ENCODE measurements around the gene NOL7. TPM values are rescaled to one million over a fixed set of nuclear protein-coding genes. Genes with fewer than 3 reads are reported as not detected.

NOL7 gene
- total and polyA plus RNA-seq, 2 of the 8 experiments (the other 6 are each of a cell fraction or from before 2014, with no cell fraction given): 16.4 to 70.4 TPM

GRCh38 chr6:13572240-13572639, 42.9 kb upstream of the NOL7 start:
- no peaks in the 10 kb centered on the region for H4K20me1 ChIP-seq (replicated peaks in 1 of 2; ENCODE audit: control insufficient read depth in 1 of 2, insufficient read depth in 2 of 2, low read length in 2 of 2)
- POLR2A ChIA-PET (ENCODE audit: partially characterized antibody): interaction anchor here (1.6 to 5.1 kb wide), 4 partner anchors 10 to 243 kb away, joined by 3 to 29 read pairs (median 6); partner anchors contain the start of genes GFOD1 and TBC1D7

More at GRCh38 chr6:13572240-13572639, 42.9 kb upstream of the NOL7 start:
- no peak overlapping the region for H3K18ac ChIP-seq (ENCODE audit: extremely low read depth, low read length)
- H3K4me2 ChIP-seq (ENCODE audit: insufficient read depth in 1 of 2, low read depth in 2 of 2, low read length in 2 of 2): no peak overlapping the region
- H3K27me3 ChIP-seq (replicated peaks in 1 of 4; ENCODE audit: control insufficient read depth in 3 of 4, extremely low read depth in 1 of 4, insufficient read depth in 3 of 4, low read length in 3 of 4): no peaks in the 10 kb centered on the region
- H3K4ac ChIP-seq (replicated peaks; ENCODE audit: insufficient read length, low read depth, low read length): no peak overlapping the region
- H3K79me2 ChIP-seq (ENCODE audit: control insufficient read depth in 1 of 2, insufficient read depth in 2 of 2, low read length in 2 of 2): peaks cover 0 to 19% of the 10 kb centered on the region in 2 experiments; a peak in 2 of 4 replicates
- no peak overlapping the region for H3K23ac ChIP-seq (ENCODE audit: insufficient read length)
- peaks cover 2 to 6% (median 5%) of the 10 kb centered on the region in 4 experiments; a peak in 6 of 7 replicates for H3K4me1 ChIP-seq (replicated peaks in 1 of 4; ENCODE audit: control insufficient read depth in 3 of 4, insufficient read depth in 4 of 4, low read length in 3 of 4)
- H3K56ac ChIP-seq (replicated peaks; ENCODE audit: insufficient read length, low read depth, low read length): no peak overlapping the region
- peaks cover 5% of the 10 kb centered on the region for H3K23me2 ChIP-seq (ENCODE audit: low read depth, low read length)
- 92% methylated on average over 7 of the region's 7 CpGs; no CpG with 5 or more reads in 1 of the 2 experiments for WGBS, 2 experiments (ENCODE audit: extremely low coverage in 1 of 2, insufficient coverage in 1 of 2, insufficient read length in 1 of 2, insufficient replicate concordance in 2 of 2, low coverage in 1 of 2, low lambda C conversion rate in 2 of 2, missing lambda C conversion rate in 1 of 2)
- no peak overlapping the region for H3K9ac ChIP-seq (replicated peaks in 1 of 4; ENCODE audit: extremely low read depth in 1 of 4, low read depth in 3 of 4, low read length in 3 of 4)
- no peak overlapping the region for H2BK15ac ChIP-seq (ENCODE audit: low read length)
- TF ChIP-seq SIRT6 (IDR thresholded peaks at IDR 0.05; ENCODE audit: low read length) (no peak), NANOG (IDR thresholded peaks at IDR 0.05; ENCODE audit: insufficient read depth, low read depth, low read length, poor library complexity, severe bottlenecking) (no peak), CBX5 (IDR thresholded peaks at IDR 0.05; ENCODE audit: low read depth, low read length) (no peak), TEAD4 (IDR thresholded peaks at IDR 0.05; ENCODE audit: low read depth, low read length) (no peak), KDM1A (IDR thresholded peaks at IDR 0.05; ENCODE audit: borderline replicate concordance, low read length) (no peak), RBBP5 (IDR thresholded peaks at IDR 0.05; ENCODE audit: borderline replicate concordance, low read depth, low read length) (no peak), JUN (IDR thresholded peaks at IDR 0.05; ENCODE audit: low read depth, low read length) (no peak), SRF (IDR thresholded peaks at IDR 0.05; ENCODE audit: low read depth, low read length) (no peak), SP4 (IDR thresholded peaks at IDR 0.05; ENCODE audit: low read length) (no peak)
- H2BK12ac ChIP-seq (ENCODE audit: low read depth, low read length): no peak overlapping the region
- DNase-seq (ENCODE audit: low read depth in 1 of 2, low spot score in 2 of 2): no peak
- no peak overlapping the region for H3K4me3 ChIP-seq (ENCODE audit: extremely low read depth in 1 of 4, insufficient read depth in 2 of 4, low read depth in 3 of 4, low read length in 4 of 4)
- no peak overlapping the region for H4K8ac ChIP-seq (ENCODE audit: extremely low read depth, insufficient read depth, low read length)
- H4K91ac ChIP-seq (replicated peaks; ENCODE audit: insufficient read length, low read length): no peak overlapping the region
- FAIRE-seq: no peak
- H2AK5ac ChIP-seq (ENCODE audit: low read depth, low read length): no peak overlapping the region
- no peak overlapping the region for H3K14ac ChIP-seq (ENCODE audit: insufficient read length)
- no peak overlapping the region for H2BK20ac ChIP-seq (ENCODE audit: low read length)
- no peak overlapping the region for H2BK120ac ChIP-seq (replicated peaks; ENCODE audit: low read depth, low read length)
- no peak overlapping the region for H3K27ac ChIP-seq (ENCODE audit: low read depth, low read length)
- H4K5ac ChIP-seq (ENCODE audit: insufficient read length, low read depth, low read length): no peak overlapping the region
- H2AFZ ChIP-seq (ENCODE audit: low read length): no peak overlapping the region
- no peaks in the 10 kb centered on the region for H3K36me3 ChIP-seq (ENCODE audit: control insufficient read depth in 2 of 4, insufficient read depth in 4 of 4, low read length in 3 of 4)
- CTCF ChIA-PET (ENCODE audit: partially characterized antibody): interaction anchor here (1.3 to 3.9 kb wide), 6 partner anchors 10 to 208 kb away, joined by 3 to 24 read pairs (median 4); no protein-coding TSS in a partner anchor
- H3K9me3 ChIP-seq (ENCODE audit: insufficient read depth in 2 of 2, low read depth in 1 of 2, low read length in 1 of 2): no peaks in the 10 kb centered on the region
- H3K79me1 ChIP-seq (ENCODE audit: low read depth, low read length): no peaks in the 10 kb centered on the region
- H2BK5ac ChIP-seq (ENCODE audit: low read depth, low read length): no peak overlapping the region
